ENCODE results near the gene CDC73. TPM values are rescaled to one million over a fixed set of nuclear protein-coding genes. Genes with fewer than 3 reads are reported as not detected.

CDC73 gene
- total RNA-seq, 1 experiment from 2014 or later, result 63.2 TPM

GRCh38 chr1:193083365-193084088 is 38.3 kb upstream of the CDC73 start:
- Histone ChIP-seq H3K9me2 (ENCODE audit: insufficient read depth) (no peaks in the 10 kb centered on the region), H3K4me1 (ENCODE audit: control insufficient read depth in 1 of 2, insufficient read depth in 2 of 2, low read length in 2 of 2) (no peaks in the 10 kb centered on the region), H3K27ac (ENCODE audit: low read depth, low read length) (no peak overlapping the region), H3K4me2 (ENCODE audit: low read length) (no peak overlapping the region), H3K79me2 (ENCODE audit: insufficient read depth, low read length) (no peaks in the 10 kb centered on the region), H3K4me3 (replicated peaks in 1 of 2; ENCODE audit: low read depth in 1 of 2, low read length in 2 of 2) (no peak overlapping the region), H3K36me3 (ENCODE audit: control insufficient read depth in 1 of 2, insufficient read depth in 2 of 2, low read length in 2 of 2) (peaks cover 36 to 44% of the 10 kb centered on the region in 2 experiments), H2AFZ (ENCODE audit: low read depth, low read length, poor library complexity, severe bottlenecking) (no peak overlapping the region), H3K9me3 (ENCODE audit: control insufficient read depth in 1 of 2, insufficient read depth in 1 of 2, low read depth in 1 of 2, low read length in 2 of 2) (no peaks in the 10 kb centered on the region), H3K9ac (ENCODE audit: low read length) (no peak overlapping the region), H4K20me1 (ENCODE audit: insufficient read depth) (no peaks in the 10 kb centered on the region), H3K27me3 (ENCODE audit: insufficient read depth, low read length) (no peaks in the 10 kb centered on the region)
- intact Hi-C loops (cut with micrococcal nuclease), result no loop called here
- ATAC-seq, result no peak
- CTCF ChIA-PET, result interaction anchor here (1.2 kb wide), 1 partner anchor 13 kb away, joined by 4 read pairs; no protein-coding TSS in a partner anchor
- no peak for DNase-seq (ENCODE audit: low read depth, low spot score)
- TF ChIP-seq SP1 (IDR thresholded peaks at IDR 0.05; ENCODE audit: low read depth) (no peak), EGR1 (IDR thresholded peaks at IDR 0.05; ENCODE audit: low read depth) (no peak), EZH2phosphoT487 (IDR thresholded peaks at IDR 0.05; ENCODE audit: borderline replicate concordance) (no peak), POLR2AphosphoS5 (IDR thresholded peaks at IDR 0.05; ENCODE audit: low read depth, low read length) (no peak), JUND (IDR thresholded peaks at IDR 0.05) (no peak), EZH2 (IDR thresholded peaks at IDR 0.05) (no peak), ZFX (IDR thresholded peaks at IDR 0.05) (no peak)
- TF ChIP-seq, protein P1, sequence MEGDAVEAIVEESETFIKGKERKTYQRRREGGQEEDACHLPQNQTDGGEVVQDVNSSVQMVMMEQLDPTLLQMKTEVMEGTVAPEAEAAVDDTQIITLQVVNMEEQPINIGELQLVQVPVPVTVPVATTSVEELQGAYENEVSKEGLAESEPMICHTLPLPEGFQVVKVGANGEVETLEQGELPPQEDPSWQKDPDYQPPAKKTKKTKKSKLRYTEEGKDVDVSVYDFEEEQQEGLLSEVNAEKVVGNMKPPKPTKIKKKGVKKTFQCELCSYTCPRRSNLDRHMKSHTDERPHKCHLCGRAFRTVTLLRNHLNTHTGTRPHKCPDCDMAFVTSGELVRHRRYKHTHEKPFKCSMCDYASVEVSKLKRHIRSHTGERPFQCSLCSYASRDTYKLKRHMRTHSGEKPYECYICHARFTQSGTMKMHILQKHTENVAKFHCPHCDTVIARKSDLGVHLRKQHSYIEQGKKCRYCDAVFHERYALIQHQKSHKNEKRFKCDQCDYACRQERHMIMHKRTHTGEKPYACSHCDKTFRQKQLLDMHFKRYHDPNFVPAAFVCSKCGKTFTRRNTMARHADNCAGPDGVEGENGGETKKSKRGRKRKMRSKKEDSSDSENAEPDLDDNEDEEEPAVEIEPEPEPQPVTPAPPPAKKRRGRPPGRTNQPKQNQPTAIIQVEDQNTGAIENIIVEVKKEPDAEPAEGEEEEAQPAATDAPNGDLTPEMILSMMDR (IDR thresholded peaks at IDR 0.05 in 2 of 3, conservative IDR thresholded peaks at IDR 0.05 in 1 of 3; ENCODE audit: borderline replicate concordance in 1 of 3, insufficient read depth in 1 of 3, low read depth in 2 of 3, low read length in 2 of 3), result no peak
- TF ChIP-seq, protein P2, sequence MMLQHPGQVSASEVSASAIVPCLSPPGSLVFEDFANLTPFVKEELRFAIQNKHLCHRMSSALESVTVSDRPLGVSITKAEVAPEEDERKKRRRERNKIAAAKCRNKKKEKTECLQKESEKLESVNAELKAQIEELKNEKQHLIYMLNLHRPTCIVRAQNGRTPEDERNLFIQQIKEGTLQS (IDR thresholded peaks at IDR 0.05), result no peak
- BruUV-seq (replicated peaks), result no TSS peak
- POLR2A ChIA-PET, result no interaction called here
- RAD21 ChIA-PET (ENCODE audit: low non-redundant PET in 1 of 2, low total read pairs in 2 of 2, uncharacterized antibody in 2 of 2, unreplicated experiment in 2 of 2), result no interaction called here

Data from HCT116 (cell line).